HG03025 (cell line): ENCODE measurements around the gene SNAI3.

ENCODE experiments used
- ATAC-seq: cut with Tn5 transposase; IDR thresholded peaks from one replicate; pipeline ENCODE4 v1.9.1; 2021; ENCODE audit warnings: mild to moderate bottlenecking, moderate library complexity; ENCODE audit not compliant: unreplicated experiment, low FRiP score

Gene SNAI3

GRCh38 chr16:88706229-88706964, 20.1 kb upstream of the SNAI3 start, which contains the start of the genes CTU2 and RNF166:
CTU2 (plus strand) TSS chr16:88706503; CDS start chr16:88706531, 28 bp downstream.
RNF166 (minus strand) TSS chr16:88706408; CDS start chr16:88706325, 83 bp downstream.
- peak; percentile 53 for ATAC-seq

GRCh38 chr16:88705801-88706228, 19.5 kb upstream of the SNAI3 start:
- peak; percentile 12 for ATAC-seq

- no peak for ATAC-seq
Observed at GRCh38 chr16:88705076-88705684, 18.9 kb upstream of the SNAI3 start.

GRCh38 chr16:88703486-88704309, 17.4 kb upstream of the SNAI3 start:
- no peak for ATAC-seq

- no peak for ATAC-seq
Observed at GRCh38 chr16:88702371-88703210, 16.3 kb upstream of the SNAI3 start.

- no peak for ATAC-seq
Observed at GRCh38 chr16:88701581-88702370, 15.5 kb upstream of the SNAI3 start.

DNA sequence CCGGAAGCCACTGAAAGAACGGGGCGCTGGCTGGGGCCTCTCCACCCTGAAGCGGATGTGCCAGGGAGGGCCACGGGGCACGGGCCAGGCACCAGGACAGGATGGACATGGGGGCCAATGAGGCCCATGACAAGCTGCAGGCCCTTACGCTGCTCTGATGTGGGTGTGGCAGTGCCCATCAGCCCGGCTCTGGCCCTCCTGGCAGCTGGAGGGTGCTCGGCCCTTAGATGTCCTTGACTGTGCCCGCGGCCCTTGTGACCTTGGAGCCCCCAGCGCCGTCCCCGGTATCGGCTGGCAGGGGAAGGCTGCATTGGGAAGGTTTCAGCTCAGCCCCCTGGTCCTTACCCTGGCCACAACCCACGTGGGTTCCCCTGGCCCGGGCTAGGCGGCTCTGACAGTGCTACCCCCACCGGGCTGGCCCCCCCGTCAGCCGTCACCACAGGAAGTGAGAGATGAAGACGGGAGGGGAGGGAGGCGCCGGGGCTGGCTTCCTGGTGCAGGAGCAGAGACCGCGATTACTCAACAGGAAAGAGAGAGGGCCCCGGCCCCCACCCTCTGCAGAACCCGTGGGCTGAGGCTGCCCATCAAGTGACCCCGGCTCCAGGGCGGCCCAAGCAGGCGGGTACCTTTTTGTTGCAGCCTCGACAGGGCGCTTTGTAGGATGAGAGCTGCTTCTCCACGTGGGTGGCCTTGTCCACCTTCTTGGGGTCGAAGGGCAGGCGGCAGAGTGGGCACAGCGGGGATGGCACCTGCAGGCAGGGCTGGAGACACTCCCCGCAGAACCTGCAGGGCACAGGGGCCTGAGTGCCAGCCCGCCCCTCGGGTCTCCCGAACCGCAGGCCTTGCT, 14.6 kb upstream of the SNAI3 start:
- ATAC-seq: peak; percentile 49

DNA sequence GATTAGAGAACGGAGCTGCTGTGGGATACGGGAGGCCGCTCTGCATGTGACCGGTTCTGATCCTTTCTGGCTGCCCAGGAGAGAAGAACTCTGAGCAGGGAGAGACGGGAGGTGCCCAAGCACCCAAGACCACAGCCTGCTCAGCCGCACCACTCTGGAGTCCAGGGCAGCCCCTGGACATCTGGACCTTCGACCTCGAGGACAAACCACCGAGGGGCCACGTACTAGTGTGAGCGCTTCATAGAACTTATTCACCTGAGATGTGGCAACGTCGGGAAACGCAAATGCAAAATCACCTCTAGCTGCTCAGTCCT, 14.0 kb upstream of the SNAI3 start:
- no peak for ATAC-seq

GRCh38 chr16:88699180-88699579, 12.9 kb upstream of the SNAI3 start:
- ATAC-seq: no peak

DNA sequence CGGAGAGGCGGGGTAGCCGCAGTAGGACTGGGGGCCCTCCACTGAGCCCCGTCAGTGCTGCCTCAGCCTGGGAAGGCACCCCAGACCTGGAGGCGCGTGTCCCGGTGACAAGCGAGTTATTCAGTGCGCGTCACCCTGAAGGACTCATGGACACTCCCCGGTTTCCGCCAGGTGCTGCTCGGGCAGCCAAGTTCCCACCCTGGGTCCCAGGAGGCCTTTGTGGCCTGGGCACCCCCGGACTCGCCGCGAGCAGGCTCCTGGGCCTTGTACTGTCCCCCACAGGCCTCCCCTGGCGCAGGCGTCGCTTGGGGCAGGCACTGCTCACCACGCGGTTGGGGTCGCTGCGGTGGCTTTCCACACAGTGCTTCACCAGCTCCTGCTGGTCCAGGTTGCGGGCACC, 12.3 kb upstream of the SNAI3 start:
- no peak for ATAC-seq

DNA sequence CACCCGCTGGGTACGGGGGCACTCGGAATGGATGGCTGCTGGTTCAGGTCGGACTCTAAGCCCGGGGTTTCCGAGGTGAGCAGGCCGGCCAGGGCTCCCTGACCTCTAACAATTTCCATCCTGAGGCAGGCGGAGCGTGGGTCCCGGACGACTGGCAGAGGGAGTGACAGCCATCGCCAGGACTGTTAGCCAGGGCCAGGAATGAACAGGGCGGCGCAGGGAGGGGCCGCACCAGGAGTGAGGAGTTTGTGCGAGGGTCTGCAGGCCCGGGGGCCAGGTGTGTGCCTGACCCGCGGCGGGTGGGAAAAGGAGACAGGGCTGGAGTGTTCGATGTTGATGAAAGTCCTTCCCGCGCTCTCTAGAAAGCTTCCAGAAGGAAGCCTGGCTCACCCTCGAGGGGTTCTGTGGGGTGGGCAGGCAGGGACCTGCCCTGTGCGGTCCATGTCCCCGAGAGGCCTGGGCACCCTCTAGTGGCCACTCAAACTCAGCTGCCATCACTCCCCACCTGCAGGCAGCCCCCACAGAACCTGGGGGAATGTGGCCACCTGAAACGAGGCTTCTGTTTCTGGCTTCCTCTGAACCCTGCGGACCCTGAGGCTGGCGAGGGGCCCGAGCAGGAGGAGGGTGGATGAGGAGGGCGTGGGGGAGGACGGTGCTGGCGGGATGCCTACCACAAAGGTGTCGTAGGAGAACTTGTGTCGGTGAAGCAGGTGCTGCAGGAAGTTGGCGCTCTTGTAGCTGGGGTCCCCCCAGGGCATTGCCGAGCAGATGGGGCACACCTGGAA, 11.7 kb upstream of the SNAI3 start:
- ATAC-seq: no peak

- no peak for ATAC-seq
Observed at GRCh38 chr16:88697116-88697830, 11.0 kb upstream of the SNAI3 start.

DNA sequence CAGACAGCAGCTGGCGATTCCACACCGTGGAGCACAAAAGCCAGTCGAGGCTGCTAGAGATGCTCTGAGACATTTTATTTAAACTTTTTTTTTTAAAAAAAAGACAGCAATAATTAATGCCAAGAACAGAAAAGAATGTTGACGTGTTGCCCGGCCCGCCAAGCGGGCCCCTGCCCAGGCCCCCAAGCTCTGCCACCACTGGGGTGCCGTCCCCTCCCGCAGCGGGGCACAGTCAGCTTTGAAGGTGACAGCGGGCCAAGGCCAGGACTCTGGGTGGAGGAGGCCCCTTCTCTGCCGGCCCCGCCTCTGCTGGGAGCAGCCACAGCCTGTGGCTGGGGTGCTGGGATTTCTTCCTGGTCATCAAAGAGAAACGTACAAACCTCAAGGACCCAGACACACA, 10.1 kb upstream of the SNAI3 start:
- ATAC-seq: no peak

- ATAC-seq: no peak
Observed at GRCh38 chr16:88695753-88696152, 9.4 kb upstream of the SNAI3 start.

GRCh38 chr16:88695218-88695617, 8.9 kb upstream of the SNAI3 start:
- ATAC-seq: no peak

DNA sequence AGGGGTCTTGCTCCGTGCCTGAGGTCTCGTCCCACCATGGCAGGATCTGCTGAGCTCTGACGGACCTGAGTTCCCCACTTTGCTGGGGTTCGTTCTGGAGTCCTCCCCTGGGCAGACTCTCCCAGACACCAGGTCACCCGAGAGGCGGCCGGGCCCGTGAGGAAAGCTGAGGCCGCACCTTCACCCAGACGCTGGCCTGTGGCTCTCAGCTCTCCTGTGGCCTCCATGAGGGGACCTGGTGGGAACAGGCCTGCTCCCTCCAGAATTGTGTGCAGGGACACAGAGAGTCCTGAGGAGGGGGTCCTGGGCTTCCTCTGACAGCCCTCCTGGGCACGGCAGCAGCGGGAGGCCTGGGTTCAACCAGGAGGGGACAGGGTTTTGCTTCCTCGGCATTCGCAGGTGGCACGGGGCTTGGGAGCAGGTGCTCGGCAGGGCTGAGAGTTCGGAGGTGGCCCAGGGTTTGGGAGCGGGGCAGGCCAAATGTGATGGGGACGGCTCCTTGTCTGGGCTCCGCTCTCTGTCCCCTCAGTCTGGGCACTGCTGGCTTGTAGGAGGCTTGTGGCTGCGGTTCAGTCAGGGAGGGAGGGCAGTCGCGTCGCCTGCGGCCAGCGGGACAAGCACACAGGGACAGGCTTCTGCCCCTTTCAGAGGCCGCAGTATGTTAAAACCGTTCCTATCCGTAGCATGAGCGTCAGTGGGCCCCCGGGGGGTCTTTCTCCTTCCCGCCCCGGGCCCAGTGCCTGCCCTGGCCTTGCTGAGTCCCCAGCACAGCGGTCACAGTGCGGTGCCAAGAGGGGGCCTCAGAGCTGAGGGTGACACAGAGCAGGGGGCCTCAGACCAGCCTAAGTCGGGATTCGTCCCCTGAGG, 8.1 kb upstream of the SNAI3 start:
- no peak for ATAC-seq
